AG04450 (cell line): ENCODE data around the gene PRKN. TPM values are rescaled to one million over a fixed set of nuclear protein-coding genes. Genes with fewer than 3 reads are reported as not detected.
A peak's percentile ranks its signal among the peaks of the same experiment; 100 is the strongest.

ENCODE experiments used
- CTCF ChIA-PET: fragments of 300-600, 350-600 bp; formaldehyde crosslinking; extraction: SDS; loops from one replicate; lab custom pipeline; 2022; ENCODE audit warnings: antibody characterized with exemption, inconsistent platforms; lab: Charles Lee
- POLR2A ChIA-PET: fragments of 350-600 bp; formaldehyde crosslinking; extraction: SDS; loops from one replicate; lab custom pipeline; 2021; ENCODE audit warnings: antibody characterized with exemption, inconsistent platforms; lab: Yijun Ruan, JAX
- DNase-seq: peaks from one replicate; pipeline ENCODE4 v3.0.0-alpha.2; 2011; ENCODE audit warnings: low read depth, low spot score
- H3K27ac ChIP-seq: one replicate; pipeline ENCODE4 v1.5.1; 2012; ENCODE audit warnings: low read depth, low read length, control low read depth
- H3K27me3 ChIP-seq: one replicate; pipeline ENCODE4 v1.6.0; 2012; ENCODE audit warnings: low read length; ENCODE audit not compliant: control insufficient read depth, insufficient read depth
- H3K4me3 ChIP-seq: 2 replicates; pipeline ENCODE4 v1.5.1; 2011; ENCODE audit warnings: mild to moderate bottlenecking, low read depth, low read length, control low read depth
- H3K9me3 ChIP-seq: 2 replicates; pipeline ENCODE4 v1.5.1; 2012; ENCODE audit warnings: low read length; ENCODE audit not compliant: control insufficient read depth, insufficient read depth
- polyA plus RNA-seq: library from polyadenylated mRNA; depleted of rRNA; stranded (reverse); fragments of >200 nt; gene quantifications from 2 replicates; pipeline ENCODE4 v1.2.3, GENCODE V29; 2011
- TF ChIP-seq, protein P1 (sequence below): IDR thresholded peaks from 2 replicates; pipeline ENCODE4 v1.5.1; 2011; ENCODE audit warnings: low read depth, low read length, control low read depth, inconsistent platforms

The PRKN gene
- polyA plus RNA-seq, 1 experiment: not detected

DNA sequence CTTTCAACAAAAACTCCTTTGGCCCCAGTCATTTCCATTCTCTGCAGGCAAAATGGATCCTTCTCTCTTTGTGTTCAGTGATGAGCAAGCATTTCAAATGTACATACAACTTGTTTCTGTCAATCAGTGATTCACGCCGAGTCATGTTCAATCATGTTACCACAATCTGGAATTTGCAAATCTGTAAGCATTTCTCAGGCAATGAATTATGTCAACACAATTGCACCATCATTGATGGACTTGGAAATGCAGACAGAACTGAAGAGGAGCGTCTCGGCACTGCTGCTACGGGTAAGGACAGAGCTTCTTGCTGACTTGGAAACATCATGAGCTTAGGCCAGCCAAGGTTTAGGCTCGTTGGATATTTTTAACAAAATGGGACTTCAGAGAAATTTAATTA, 1320.9 kb downstream of the PRKN start:
- ChIA-PET POLR2A (interaction anchor here (1.0 to 1.4 kb wide), 3 partner anchors 11 to 39 kb away, joined by 3 to 4 read pairs (median 3); no protein-coding TSS in a partner anchor), CTCF (interaction anchor here (0.6 to 4.2 kb wide), 3 partner anchors 12 to 25 kb away, joined by 3 to 51 read pairs (median 13); no protein-coding TSS in a partner anchor)
- peaks cover 7% of the 10 kb centered on the region; the same call in 1 of the 2 replicates for H3K9me3 ChIP-seq
- DNase-seq: peak; percentile 52
- H3K4me3 ChIP-seq: no peak overlapping the region
- peak overlapping the region; percentile 42 for H3K27ac ChIP-seq
- no peaks in the 10 kb centered on the region for H3K27me3 ChIP-seq
- TF ChIP-seq, protein P1, sequence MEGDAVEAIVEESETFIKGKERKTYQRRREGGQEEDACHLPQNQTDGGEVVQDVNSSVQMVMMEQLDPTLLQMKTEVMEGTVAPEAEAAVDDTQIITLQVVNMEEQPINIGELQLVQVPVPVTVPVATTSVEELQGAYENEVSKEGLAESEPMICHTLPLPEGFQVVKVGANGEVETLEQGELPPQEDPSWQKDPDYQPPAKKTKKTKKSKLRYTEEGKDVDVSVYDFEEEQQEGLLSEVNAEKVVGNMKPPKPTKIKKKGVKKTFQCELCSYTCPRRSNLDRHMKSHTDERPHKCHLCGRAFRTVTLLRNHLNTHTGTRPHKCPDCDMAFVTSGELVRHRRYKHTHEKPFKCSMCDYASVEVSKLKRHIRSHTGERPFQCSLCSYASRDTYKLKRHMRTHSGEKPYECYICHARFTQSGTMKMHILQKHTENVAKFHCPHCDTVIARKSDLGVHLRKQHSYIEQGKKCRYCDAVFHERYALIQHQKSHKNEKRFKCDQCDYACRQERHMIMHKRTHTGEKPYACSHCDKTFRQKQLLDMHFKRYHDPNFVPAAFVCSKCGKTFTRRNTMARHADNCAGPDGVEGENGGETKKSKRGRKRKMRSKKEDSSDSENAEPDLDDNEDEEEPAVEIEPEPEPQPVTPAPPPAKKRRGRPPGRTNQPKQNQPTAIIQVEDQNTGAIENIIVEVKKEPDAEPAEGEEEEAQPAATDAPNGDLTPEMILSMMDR: no peak

DNA sequence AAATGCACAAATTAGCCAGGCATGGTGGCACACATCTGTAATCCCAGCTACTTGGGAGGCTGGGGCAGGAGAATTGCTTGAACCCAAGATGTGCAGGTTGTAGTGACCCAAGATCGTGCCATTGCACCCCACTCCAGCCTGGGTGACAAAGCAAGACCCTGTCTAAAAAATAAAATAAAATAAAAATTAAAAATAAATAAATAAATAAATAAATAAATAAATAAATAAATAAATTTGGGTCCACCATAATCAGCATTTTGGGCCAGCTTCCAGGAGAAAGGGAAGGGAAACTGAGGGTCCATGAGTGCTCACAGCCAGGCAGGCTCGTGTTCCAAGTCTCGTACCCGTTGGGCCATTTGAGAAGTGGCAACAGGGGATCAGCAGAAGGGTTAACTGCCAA, 1322.1 kb downstream of the PRKN start:
- no peak overlapping the region for H3K27ac ChIP-seq
- ChIA-PET CTCF (interaction anchor here (4.2 kb wide), 1 partner anchor 13 kb away, joined by 51 read pairs; no protein-coding TSS in a partner anchor), POLR2A (no interaction called here)
- no peak for DNase-seq
- no peaks in the 10 kb centered on the region for H3K27me3 ChIP-seq
- H3K4me3 ChIP-seq: no peak overlapping the region
- peaks cover 1% of the 10 kb centered on the region; the same call in 1 of the 2 replicates for H3K9me3 ChIP-seq
- TF ChIP-seq, protein P1: no peak

DNA sequence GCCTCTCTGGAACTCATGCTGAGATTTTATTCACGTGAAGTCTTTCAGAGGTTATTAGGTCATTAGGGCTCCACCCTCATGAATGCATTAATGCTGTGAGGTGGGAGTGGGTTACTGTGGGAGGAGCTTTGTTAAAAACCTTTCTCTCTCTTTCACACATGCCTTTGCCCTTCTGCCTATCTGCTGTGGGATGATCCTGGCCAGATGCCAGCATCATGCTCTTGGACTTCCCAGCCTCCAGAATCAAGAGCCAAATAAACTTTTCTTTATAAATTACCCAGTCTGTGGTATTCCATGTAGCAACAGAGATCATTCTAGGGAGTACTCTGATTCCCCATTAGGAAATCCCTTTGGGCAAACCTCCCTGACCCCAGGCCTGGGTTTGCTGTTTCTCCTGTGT, 1323.8 kb downstream of the PRKN start:
- TF ChIP-seq, protein P1: no peak
- ChIA-PET POLR2A (no interaction called here), CTCF (interaction anchor here (2.4 to 2.5 kb wide), 2 partner anchors 10 to 15 kb away, joined by 15 to 16 read pairs; no protein-coding TSS in a partner anchor)
- H3K27me3 ChIP-seq: no peaks in the 10 kb centered on the region
- peaks cover 6% of the 10 kb centered on the region; the same call in 1 of the 2 replicates for H3K9me3 ChIP-seq
- H3K27ac ChIP-seq: no peak overlapping the region
- no peak overlapping the region for H3K4me3 ChIP-seq
- no peak for DNase-seq

DNA sequence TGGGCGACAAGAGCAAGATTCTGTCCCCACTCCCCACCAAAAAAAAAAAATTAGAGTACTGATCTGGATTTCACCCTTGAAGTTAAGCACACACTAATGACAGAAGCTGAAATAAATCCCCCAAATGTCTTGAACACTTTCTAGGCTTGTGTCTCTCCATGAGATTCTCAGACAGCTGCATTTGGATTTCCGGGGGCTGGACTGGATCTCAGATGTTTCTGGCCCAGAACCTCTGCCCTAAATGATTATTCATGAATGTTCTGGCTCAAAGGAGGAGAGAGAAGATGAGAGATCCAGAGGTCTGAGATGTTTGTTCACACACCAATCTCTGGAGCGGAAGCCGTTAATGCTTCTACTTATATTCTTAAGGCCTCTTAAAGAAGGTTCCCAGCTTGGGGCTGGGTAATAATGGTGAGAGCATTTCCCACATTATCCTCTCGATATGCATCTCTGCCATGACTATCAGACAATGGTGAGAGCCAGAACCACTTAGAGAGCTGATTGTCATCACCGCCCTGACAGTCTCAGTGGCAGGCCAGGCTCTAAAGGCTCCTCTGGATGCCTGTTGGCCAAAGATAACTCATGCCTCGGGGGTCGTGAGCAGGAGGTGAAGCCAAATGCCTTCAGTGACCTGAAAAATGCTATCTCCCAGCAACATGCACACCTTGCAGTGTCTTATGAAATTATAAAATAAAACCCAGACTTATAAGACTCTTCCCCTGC, 1325.8 kb downstream of the PRKN start:
- TF ChIP-seq, protein P1: no peak
- Histone ChIP-seq H3K4me3 (no peak overlapping the region), H3K27me3 (no peaks in the 10 kb centered on the region), H3K9me3 (peaks cover 9% of the 10 kb centered on the region; the same call in 1 of the 2 replicates), H3K27ac (no peak overlapping the region)
- ChIA-PET CTCF (interaction anchor here (2.4 to 2.7 kb wide), 2 partner anchors 8 to 17 kb away, joined by 15 to 16 read pairs; no protein-coding TSS in a partner anchor), POLR2A (no interaction called here)
- DNase-seq: no peak

DNA sequence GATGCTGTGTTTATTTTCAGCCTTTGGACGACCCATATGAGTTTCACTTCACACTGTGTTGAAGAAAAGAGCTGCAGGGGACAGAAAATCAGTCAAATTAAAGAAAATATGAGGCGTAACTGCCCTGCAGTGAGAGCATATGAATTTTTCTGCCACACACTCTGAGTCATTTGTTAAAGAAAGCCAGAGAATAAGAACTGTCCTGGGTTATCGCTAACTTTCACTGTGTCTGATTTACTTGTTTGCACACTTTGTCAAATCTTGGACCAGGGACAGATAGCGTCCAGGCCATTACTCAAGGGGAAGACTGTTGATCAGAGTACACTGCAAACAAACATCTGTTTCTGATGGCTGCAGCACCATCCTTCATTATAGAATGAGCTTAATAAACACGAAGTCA, 1326.9 kb downstream of the PRKN start:
- CTCF ChIA-PET: interaction anchor here (0.7 to 2.7 kb wide), 3 partner anchors 18 to 277 kb away, joined by 3 to 16 read pairs (median 4); no protein-coding TSS in a partner anchor
- no peak overlapping the region for H3K27ac ChIP-seq
- H3K4me3 ChIP-seq: no peak overlapping the region
- H3K27me3 ChIP-seq: no peaks in the 10 kb centered on the region
- DNase-seq: no peak
- TF ChIP-seq, protein P1: no peak
- H3K9me3 ChIP-seq: peaks cover 9% of the 10 kb centered on the region; the same call in 1 of the 2 replicates
- POLR2A ChIA-PET: no interaction called here
